Esophagus muscularis mucosa (tissue), 4 donors: Measurements from ENCODE around the gene FOXC2.

ENCODE experiments used
- EP300 ChIP-seq: sonication (generic); formaldehyde crosslinking; IDR thresholded peaks from one replicate; pipeline ENCODE4 v1.6.1; 2017; ENCODE audit warnings: antibody characterized with exemption
- POLR2A ChIP-seq: fragments of 450-650 bp; IDR thresholded peaks from one replicate; pipeline ENCODE4 v1.6.1; 2017; ENCODE audit warnings: antibody characterized with exemption, moderate library complexity, mild to moderate bottlenecking, low read depth
- POLR2AphosphoS5 ChIP-seq, 2 donors: sonication (generic); formaldehyde crosslinking; IDR thresholded peaks; one replicate each; pipeline ENCODE4 v1.6.1; 2017; ENCODE audit warnings: antibody characterized with exemption in 2 of 2
- TF ChIP-seq, protein P1 (sequence below), 3 experiments: fragments of 200-600 bp in 2 of 3; fragments of 450-650 bp in 1 of 3; sonication (generic) in 2 of 3; IDR thresholded peaks; one replicate each; pipeline ENCODE4 v1.5.1; 2017 to 2019; ENCODE audit warnings: antibody characterized with exemption in 3 of 3, mild to moderate bottlenecking in 2 of 3, moderate library complexity in 1 of 3

DNA sequence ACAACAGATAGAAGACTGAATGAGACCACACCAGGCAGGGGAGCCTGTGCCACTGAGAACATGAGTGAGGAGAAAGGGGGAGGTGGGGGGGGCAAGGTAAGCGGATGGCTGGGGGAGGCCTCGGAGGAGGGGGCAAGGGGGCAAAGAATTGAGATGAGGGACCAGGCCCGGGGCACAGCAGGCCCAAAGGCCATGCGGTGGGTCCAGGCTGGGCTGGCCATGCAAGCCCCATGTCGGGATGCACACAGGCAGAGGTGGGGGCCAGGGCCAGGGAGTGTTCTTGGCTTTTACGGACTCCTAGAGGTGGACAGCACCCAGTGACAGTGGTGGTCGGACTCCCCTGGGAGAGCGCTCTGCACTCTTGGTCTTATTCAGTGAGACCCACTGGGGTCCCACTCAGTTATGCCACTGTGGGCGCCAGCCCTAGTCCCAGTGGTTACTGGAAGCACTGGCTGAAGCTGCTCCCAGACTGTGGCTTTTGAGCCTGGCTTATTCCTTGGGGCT is 6.8 kb upstream of the FOXC2 start:
- TF ChIP-seq POLR2AphosphoS5 (IDR thresholded peaks at IDR 0.05), result no peak
- TF ChIP-seq POLR2A, result no peak
- TF ChIP-seq, protein P1, sequence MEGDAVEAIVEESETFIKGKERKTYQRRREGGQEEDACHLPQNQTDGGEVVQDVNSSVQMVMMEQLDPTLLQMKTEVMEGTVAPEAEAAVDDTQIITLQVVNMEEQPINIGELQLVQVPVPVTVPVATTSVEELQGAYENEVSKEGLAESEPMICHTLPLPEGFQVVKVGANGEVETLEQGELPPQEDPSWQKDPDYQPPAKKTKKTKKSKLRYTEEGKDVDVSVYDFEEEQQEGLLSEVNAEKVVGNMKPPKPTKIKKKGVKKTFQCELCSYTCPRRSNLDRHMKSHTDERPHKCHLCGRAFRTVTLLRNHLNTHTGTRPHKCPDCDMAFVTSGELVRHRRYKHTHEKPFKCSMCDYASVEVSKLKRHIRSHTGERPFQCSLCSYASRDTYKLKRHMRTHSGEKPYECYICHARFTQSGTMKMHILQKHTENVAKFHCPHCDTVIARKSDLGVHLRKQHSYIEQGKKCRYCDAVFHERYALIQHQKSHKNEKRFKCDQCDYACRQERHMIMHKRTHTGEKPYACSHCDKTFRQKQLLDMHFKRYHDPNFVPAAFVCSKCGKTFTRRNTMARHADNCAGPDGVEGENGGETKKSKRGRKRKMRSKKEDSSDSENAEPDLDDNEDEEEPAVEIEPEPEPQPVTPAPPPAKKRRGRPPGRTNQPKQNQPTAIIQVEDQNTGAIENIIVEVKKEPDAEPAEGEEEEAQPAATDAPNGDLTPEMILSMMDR (IDR thresholded peaks at IDR 0.05), result no peak
- TF ChIP-seq EP300, result no peak
